HG02798 (cell line): ENCODE measurements around the gene DCST1.
A peak's percentile ranks its signal among the peaks of the same experiment; 100 is the strongest.

Source experiments
- ATAC-seq: cut with Tn5 transposase; IDR thresholded peaks from one replicate; pipeline ENCODE4 v1.9.1; 2021; ENCODE audit warnings: mild to moderate bottlenecking; ENCODE audit not compliant: unreplicated experiment, poor library complexity

The DCST1 gene

DNA sequence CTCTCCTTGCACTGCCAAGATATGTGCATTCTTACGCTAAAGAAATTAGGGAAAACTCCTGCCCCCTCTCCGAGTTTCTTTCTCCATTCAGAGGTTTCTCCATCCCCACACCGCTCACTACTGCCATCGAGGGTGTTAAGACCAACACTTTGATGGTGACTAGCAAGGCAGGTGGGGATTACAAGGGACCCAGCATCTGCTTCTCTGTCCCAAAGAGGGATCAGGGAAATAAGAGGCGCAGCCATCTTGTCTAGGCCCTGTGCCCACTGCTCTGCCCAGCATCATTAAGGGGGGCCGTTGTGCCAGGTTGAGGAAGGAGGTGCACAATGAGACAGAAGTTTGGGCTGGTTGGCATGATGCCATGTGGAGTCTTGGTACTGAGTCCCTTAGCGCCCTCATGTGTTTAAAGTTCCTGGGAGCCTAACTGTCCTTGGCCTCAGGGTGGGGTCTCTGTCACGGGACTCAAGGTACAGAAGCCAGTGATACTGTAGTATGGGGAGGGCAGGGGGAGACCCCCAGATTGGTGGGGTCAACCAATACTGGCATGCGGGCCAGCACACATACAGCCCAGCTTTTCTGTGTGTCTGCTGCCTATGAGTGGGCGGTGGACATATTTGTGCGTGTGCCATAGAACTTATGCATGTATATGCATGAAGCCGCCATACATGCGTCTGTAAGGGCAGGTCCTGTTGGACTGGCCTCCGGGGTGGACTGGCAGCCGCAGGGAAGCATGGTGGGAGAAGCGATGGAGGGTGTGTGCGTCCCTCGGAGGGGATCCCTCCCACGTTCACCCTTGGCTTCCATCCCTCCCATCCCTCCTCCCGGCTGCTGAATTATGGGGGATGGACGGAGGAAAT lies 50.5 kb downstream of the DCST1 start:
- no peak for ATAC-seq

DNA sequence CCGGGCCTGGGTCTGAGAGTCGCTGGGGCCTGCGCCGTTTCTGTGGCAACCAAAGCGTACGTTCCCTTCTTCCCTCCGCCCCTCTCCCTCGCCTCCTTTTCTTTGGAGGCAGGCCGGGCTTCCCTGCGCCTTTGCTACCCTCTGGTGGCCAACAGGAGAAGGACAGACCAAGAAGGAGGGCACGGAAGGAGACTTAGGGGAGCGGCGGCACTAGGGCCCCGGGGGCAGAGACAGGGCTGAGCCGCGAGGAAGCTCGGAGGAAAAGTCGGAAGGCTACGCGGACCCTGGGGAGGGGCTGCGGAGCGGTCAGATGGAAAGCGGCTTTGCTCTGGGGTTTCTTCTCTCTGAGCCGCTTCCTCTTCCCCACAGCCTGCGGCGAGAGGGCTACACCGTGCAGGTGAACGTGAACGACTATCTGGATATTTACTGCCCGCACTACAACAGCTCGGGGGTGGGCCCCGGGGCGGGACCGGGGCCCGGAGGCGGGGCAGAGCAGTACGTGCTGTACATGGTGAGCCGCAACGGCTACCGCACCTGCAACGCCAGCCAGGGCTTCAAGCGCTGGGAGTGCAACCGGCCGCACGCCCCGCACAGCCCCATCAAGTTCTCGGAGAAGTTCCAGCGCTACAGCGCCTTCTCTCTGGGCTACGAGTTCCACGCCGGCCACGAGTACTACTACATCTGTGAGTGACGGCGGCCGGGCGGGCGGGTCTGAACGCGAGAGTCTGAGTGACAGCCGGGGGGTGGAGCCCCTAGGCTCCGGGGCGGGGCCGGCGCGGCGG lies 51.3 kb downstream of the DCST1 start:
- peak; percentile 80 for ATAC-seq

DNA sequence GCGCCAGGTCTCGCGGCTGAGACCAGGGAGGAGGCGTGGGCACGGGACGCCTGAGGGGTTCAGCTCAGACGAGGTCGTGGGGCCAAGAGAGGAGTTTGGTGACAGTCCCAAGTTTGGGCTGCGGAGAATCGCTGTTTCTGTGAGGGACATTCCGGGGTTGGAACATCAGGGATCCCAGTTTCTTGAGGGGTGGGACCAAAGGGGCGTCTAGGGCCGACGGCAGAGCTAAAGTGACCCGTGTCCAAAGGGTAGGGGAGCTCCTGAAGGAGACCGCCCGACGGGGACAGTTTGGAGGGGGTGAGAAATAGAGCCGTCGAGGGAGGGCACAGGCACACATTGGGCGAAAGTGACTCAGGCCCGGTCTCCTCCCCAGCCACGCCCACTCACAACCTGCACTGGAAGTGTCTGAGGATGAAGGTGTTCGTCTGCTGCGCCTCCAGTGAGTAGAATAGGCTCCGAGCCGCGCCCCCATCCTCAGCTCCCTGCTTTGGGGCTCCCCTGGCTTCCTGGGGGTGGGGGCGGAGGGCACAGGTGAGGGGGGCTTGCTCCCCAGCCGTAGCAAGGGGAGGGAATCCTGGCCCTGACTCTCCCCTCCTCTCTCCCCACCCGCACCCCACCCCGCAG lies 52.0 kb downstream of the DCST1 start:
- ATAC-seq: no peak

DNA sequence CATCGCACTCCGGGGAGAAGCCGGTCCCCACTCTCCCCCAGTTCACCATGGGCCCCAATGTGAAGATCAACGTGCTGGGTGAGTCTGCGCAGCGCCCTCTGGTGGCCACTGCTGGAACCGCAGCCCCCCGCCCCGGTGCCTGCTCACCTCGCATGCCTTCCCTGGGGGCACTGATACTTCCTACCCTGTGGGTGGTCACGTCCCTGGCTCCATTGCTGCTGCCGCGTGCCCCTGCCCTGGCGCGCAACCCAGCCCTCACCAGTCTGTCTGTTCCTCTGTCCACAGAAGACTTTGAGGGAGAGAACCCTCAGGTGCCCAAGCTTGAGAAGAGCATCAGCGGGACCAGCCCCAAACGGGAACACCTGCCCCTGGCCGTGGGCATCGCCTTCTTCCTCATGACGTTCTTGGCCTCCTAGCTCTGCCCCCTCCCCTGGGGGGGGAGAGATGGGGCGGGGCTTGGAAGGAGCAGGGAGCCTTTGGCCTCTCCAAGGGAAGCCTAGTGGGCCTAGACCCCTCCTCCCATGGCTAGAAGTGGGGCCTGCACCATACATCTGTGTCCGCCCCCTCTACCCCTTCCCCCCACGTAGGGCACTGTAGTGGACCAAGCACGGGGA lies 52.6 kb downstream of the DCST1 start:
- ATAC-seq: no peak

DNA sequence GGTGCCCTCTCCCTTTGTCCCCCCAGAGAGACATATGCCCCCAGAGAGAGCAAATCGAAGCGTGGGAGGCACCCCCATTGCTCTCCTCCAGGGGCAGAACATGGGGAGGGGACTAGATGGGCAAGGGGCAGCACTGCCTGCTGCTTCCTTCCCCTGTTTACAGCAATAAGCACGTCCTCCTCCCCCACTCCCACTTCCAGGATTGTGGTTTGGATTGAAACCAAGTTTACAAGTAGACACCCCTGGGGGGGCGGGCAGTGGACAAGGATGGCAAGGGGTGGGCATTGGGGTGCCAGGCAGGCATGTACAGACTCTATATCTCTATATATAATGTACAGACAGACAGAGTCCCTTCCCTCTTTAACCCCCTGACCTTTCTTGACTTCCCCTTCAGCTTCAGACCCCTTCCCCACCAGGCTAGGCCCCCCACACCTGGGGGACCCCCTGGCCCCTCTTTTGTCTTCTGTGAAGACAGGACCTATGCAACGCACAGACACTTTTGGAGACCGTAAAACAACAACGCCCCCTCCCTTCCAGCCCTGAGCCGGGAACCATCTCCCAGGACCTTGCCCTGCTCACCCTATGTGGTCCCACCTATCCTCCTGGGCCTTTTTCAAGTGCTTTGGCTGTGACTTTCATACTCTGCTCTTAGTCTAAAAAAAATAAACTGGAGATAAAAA lies 53.4 kb downstream of the DCST1 start:
- ATAC-seq: no peak

DNA sequence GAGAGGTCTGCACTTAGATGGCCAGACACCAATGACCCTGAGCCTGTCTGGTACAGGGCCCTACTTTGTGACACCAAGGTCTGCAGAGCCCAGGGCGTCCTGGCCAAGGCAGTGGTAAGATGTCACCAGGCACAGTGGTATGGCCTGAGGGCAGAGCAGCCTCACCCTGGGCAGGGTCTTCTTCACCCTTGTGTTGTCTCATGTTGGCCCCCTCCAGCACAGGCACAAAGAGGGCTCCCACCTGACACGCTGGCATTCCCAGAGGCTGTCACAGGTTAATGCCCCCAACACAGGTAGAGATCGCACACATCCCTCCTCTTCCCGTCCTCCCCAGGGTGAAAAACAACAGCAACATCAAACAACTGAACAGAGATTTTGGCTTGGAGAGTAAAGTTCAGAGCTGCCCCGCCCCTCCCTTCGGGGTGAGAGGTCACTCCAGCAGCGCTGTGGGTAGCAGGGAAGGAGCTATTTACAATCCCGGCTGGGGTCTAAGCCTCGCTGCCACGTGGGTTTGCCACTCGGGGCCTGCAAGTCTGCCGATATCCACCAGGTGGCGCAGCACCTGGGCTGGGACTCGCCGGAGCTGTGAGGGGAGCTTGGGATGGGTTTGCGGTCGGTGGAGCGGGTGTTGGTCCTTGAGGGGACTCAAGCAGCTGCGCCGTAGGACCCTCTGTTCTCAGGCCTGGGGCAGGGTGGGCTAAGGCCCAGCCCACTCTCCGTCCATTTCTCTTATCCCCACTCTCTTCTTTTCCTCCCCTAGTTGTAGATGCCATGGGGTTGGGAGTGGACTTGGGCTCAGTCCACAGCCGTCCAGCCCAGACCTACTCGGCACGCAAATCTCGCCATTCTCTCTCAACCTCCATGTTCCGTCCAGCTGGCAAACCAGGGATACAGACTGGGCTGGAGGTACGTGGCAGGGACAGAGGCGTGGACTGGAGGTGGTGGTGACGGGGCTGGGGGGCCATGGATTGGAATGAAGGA lies 57.7 kb downstream of the DCST1 start:
- peak; percentile 64 for ATAC-seq

DNA sequence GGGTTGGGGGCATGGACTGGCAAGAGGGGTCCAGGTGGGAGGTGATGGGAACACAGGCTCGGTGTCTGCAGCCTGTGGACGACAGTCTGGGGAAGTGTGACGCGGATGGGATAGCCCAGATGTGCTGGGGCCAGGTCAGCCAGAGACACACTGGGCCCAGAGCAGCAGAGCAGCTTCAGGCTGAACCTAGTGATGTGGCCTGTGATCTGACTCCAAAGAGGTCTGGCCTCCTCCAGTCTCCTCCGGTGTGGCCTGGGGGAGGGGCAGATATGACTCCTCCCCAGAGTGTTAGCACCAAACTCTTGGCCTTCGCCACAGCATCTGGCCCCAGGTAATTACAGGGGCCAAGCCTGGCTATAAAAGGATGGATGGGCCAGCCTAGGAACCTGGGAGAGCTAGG lies 58.5 kb downstream of the DCST1 start:
- no peak for ATAC-seq

DNA sequence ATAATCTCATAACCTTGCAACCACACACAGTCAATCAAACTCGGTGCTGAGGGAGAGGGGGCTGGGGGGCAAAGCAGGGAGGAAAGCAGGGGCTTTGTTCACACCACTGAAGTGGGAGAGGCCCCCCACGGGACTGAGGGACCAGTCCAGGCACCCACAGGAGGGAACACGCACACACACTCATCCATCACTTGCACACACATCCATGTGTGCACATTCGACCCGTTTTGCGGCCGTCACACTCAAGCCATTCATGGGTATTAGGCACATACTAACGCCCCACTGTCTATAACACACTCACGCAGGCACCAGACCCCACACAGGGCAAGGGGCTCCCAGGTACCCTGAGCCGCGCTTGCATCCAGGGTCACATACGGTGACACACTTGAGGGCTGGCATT lies 59.0 kb downstream of the DCST1 start:
- ATAC-seq: no peak

DNA sequence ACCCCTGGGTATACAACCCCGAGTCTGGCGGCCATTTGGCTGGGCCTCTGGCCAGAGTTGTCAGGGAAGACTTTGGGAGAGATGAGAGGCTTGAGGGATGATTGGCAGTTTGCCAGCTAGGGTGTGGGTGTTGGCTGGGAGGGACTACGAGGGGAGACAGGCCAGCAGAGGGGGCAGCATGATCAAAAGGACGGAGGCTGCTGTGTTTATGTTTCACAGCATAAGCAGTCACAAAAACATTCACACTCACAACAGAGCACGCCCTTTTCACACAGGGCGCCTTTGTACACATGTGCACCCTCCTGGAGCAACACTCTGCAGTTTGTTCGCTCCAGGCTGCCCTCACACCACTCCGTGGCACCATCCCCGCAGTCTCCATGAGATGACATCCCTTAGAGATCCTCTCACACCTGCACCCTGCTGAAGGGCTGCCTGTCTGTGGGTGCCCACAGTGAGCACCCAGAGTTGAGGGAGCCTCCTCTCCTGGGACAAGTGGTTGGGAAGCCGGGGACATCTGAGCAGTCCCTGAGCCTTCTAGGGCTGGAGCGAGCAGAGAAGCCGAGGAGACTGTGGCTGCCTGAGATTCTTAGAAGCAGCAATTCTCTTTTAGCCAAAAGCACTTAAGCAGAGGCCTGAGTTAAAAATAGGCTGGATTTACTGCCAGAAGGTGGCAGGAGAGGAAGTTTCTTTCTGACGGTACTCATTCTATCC lies 60.4 kb downstream of the DCST1 start:
- ATAC-seq: no peak

DNA sequence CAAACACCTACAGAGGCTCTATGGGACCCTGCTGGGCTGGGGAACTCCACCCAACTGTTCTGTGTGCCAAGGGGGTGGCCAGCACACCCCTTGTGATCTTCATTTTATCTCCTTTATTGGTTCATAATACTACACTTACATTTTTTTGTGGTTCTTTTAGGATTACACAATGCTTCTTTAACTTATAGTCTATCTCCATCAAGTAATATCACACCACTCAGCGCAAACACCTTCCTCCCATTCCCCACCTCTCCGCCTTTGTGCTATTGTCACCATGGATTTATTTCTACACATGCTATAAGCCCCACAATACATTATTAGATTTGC lies 61.0 kb downstream of the DCST1 start:
- no peak for ATAC-seq

DNA sequence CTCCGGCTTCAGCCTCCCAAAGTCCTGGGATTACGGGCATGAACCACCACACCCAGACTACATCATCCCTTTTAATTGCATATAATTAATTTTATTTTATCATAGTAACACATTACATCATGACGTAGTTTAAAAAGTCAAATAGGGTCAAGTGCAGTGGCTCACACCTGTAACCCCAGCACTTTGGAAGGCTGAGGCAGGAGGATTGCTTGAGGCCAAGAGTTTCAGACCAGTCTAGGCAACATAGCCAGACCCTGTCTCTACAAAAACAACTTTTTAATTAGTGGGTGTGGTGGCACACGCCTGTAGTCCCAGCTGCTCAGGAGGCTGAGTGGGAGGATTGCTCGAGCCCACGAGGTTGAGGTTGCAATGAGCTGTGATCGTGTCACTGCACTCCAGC lies 65.7 kb downstream of the DCST1 start:
- ATAC-seq: no peak
